Endodermal cell (in vitro differentiated cells): Measurements from ENCODE around the gene GPD2. TPM values are rescaled to one million over a fixed set of nuclear protein-coding genes. Genes with fewer than 3 reads are reported as not detected.

Experiments
- DNase-seq: peaks from one replicate; pipeline ENCODE4 v3.0.0-alpha.2; 2017
- H3K27ac ChIP-seq: 2 replicates; pipeline ENCODE4 v1.5.1; 2013; ENCODE audit warnings: mild to moderate bottlenecking, low read depth, low read length, moderate library complexity
- H3K27me3 ChIP-seq: 2 replicates; pipeline ENCODE4 v1.6.1; 2013; ENCODE audit warnings: mild to moderate bottlenecking, low read length, moderate library complexity; ENCODE audit not compliant: insufficient read depth, control insufficient read depth, poor library complexity, severe bottlenecking
- H3K36me3 ChIP-seq: 2 replicates; pipeline ENCODE4 v1.7.0; 2013; ENCODE audit warnings: mild to moderate bottlenecking, low read length, moderate library complexity; ENCODE audit not compliant: control insufficient read depth, insufficient read depth
- H3K4me1 ChIP-seq: one replicate; pipeline ENCODE4 v1.7.0; 2013; ENCODE audit warnings: low read length; ENCODE audit not compliant: control insufficient read depth, insufficient read depth
- H3K4me3 ChIP-seq: 2 replicates; pipeline ENCODE4 v1.5.1; 2013; ENCODE audit warnings: mild to moderate bottlenecking, low read length, moderate library complexity
- H3K9ac ChIP-seq: 2 replicates; pipeline ENCODE4 v1.6.1; 2013; ENCODE audit warnings: mild to moderate bottlenecking, low read length, moderate library complexity; ENCODE audit not compliant: poor library complexity, severe bottlenecking; ENCODE audit errors: extremely low read depth
- H3K9me3 ChIP-seq: 2 replicates; pipeline ENCODE4 v1.6.1; 2013; ENCODE audit warnings: mild to moderate bottlenecking, low read length, moderate library complexity; ENCODE audit not compliant: control insufficient read depth
- H3K27ac Mint-ChIP-seq: 2 replicates; pipeline ENCODE4 v1.8.0; 2020; ENCODE audit warnings: mixed read lengths
- H3K27me3 Mint-ChIP-seq: 2 replicates; pipeline ENCODE4 v1.8.0; 2021; ENCODE audit warnings: mild to moderate bottlenecking, mixed read lengths; ENCODE audit not compliant: insufficient read depth
- H3K36me3 Mint-ChIP-seq: 2 replicates; pipeline ENCODE4 v1.8.0; 2020; ENCODE audit warnings: low read depth, mixed read lengths
- H3K4me1 Mint-ChIP-seq: 2 replicates; pipeline ENCODE4 v1.8.0; 2020; ENCODE audit warnings: mixed read lengths
- H3K4me3 Mint-ChIP-seq: 2 replicates; pipeline ENCODE4 v1.8.0; 2020; ENCODE audit warnings: mild to moderate bottlenecking, moderate library complexity, mixed read lengths
- H3K9me3 Mint-ChIP-seq: 2 replicates; pipeline ENCODE4 v1.8.0; 2020; ENCODE audit warnings: mild to moderate bottlenecking, mixed read lengths
- CTCF ChIP-seq: fragments of 200-600 bp; sonication (generic); conservative IDR thresholded peaks from 2 replicates; pipeline ENCODE4 v1.5.0; 2021; ENCODE audit warnings: antibody characterized with exemption, mild to moderate bottlenecking
- WGBS, 2 experiments: methylation state at CpG; one replicate each; pipeline versions ENCODE4 v1.1.5 to v1.1.7; 2013; ENCODE audit warnings: missing lambda C conversion rate in 2 of 2, mixed read lengths in 1 of 2; ENCODE audit not compliant: insufficient coverage in 1 of 2, insufficient read length in 1 of 2; 5-methylcytosine and 5-hydroxymethylcytosine counted together
- total RNA-seq, 2 donors: library from RNA; stranded (reverse); fragmentation: NEBNext Ultra II Directional in 1 of 2; extraction: Animal tissue kit (Norgen Biotek cat#: 25700) in 1 of 2; gene quantifications; 2 replicates in 1 of 2; 3 replicates in 1 of 2; pipeline ENCODE4 v1.2.1, GENCODE V29; 2021

Gene GPD2
- total RNA-seq, 2 donors from 2014 or later, result 51.7 to 64.6 TPM

GRCh38 chr2:156472686-156473085, 36.5 kb downstream of the GPD2 start:
- H3K27me3 Mint-ChIP-seq, result no peaks in the 10 kb centered on the region
- H3K9me3 ChIP-seq, result no peaks in the 10 kb centered on the region
- H3K4me3 Mint-ChIP-seq, result no peak overlapping the region
- H3K4me3 ChIP-seq, result no peak overlapping the region
- H3K36me3 ChIP-seq, result no peaks in the 10 kb centered on the region
- no peaks in the 10 kb centered on the region for H3K27me3 ChIP-seq
- no peaks in the 10 kb centered on the region for H3K9me3 Mint-ChIP-seq
- TF ChIP-seq CTCF, result no peak
- peaks cover 13% of the 10 kb centered on the region for H3K36me3 Mint-ChIP-seq
- no peak overlapping the region for H3K27ac Mint-ChIP-seq
- H3K9ac ChIP-seq, result no peak overlapping the region
- no peak overlapping the region for H3K27ac ChIP-seq
- peaks cover 12% of the 10 kb centered on the region for H3K4me1 ChIP-seq
- H3K4me1 Mint-ChIP-seq, result peaks cover 62% of the 10 kb centered on the region
- no peak for DNase-seq

- Histone ChIP-seq H3K9me3 (no peaks in the 10 kb centered on the region), H3K27ac (no peak overlapping the region), H3K36me3 (no peaks in the 10 kb centered on the region), H3K4me1 (peaks cover 12% of the 10 kb centered on the region), H3K9ac (peak overlapping the region; percentile 50), H3K27me3 (no peaks in the 10 kb centered on the region), H3K4me3 (peak overlapping the region; percentile 72)
- no peak overlapping the region for H3K4me3 Mint-ChIP-seq
- H3K9me3 Mint-ChIP-seq, result no peaks in the 10 kb centered on the region
- TF ChIP-seq CTCF, result no peak
- no peaks in the 10 kb centered on the region for H3K27me3 Mint-ChIP-seq
- peak overlapping the region; percentile 20 for H3K27ac Mint-ChIP-seq
- H3K4me1 Mint-ChIP-seq, result peaks cover 55% of the 10 kb centered on the region
- no peak for DNase-seq
- 45 to 80% methylated on average over 1 of the region's 1 CpG for WGBS, 2 experiments
- H3K36me3 Mint-ChIP-seq, result peaks cover 14% of the 10 kb centered on the region
These were observed 37.3 kb downstream of the GPD2 start for GRCh38 chr2:156473445-156473844.

- TF ChIP-seq CTCF, result no peak
- peak overlapping the region; percentile 35 for H3K9ac ChIP-seq
- H3K9me3 ChIP-seq, result no peaks in the 10 kb centered on the region
- no peak for DNase-seq
- H3K27me3 ChIP-seq, result no peaks in the 10 kb centered on the region
- Mint-ChIP-seq H3K4me1 (peaks cover 55% of the 10 kb centered on the region), H3K36me3 (peaks cover 13% of the 10 kb centered on the region), H3K4me3 (no peak overlapping the region), H3K27ac (peak overlapping the region; percentile 72), H3K27me3 (no peaks in the 10 kb centered on the region), H3K9me3 (no peaks in the 10 kb centered on the region)
- WGBS, 2 experiments, result 90 to 93% methylated on average over 2 to 3 of the region's 3 CpGs
- peaks cover 12% of the 10 kb centered on the region for H3K4me1 ChIP-seq
- H3K27ac ChIP-seq, result no peak overlapping the region
- no peaks in the 10 kb centered on the region for H3K36me3 ChIP-seq
- H3K4me3 ChIP-seq, result peak overlapping the region; percentile 72
These were observed 38.2 kb downstream of the GPD2 start for GRCh38 chr2:156474401-156474800.
